Measurements from ENCODE around the gene PTMS. TPM values are rescaled to one million over a fixed set of nuclear protein-coding genes. Genes with fewer than 3 reads are reported as not detected.
"Not testable (repeated sequence)": the region's sequence is repeated elsewhere in the genome, so short reads cannot be mapped to it uniquely, and the experiment has no call there.

Gene PTMS
- total and polyA plus RNA-seq, 7 donors: 65.4 to 104 (median 82.6) TPM

- ATAC-seq (no peak), DNase-seq (no peak)
- Histone ChIP-seq H3K4me1 (peaks cover 4% of the 10 kb centered on the region), H3K4me3 (no peak overlapping the region), H3K27me3 (ENCODE audit: insufficient read depth in 3 of 3, low read length in 2 of 3) (no peaks in the 10 kb centered on the region), H3K9me3 (no peaks in the 10 kb centered on the region), H3K27ac (no peak overlapping the region), H3K36me3 (ENCODE audit: insufficient read depth in 1 of 2, low read depth in 1 of 2) (peaks cover 15 to 68% of the 10 kb centered on the region in 2 donors)
- WGBS, 3 donors: 92 to 94% (median 93%) methylated on average over 8 of the region's 8 CpGs
- no peak for TF ChIP-seq CTCF (IDR thresholded peaks at IDR 0.05)
- intact Hi-C loops (cut with DNase I): no loop called here
Measured at GRCh38 chr12:6730169-6730568, 36.0 kb upstream of the PTMS start.

GRCh38 chr12:6734506-6735387, 31.4 kb upstream of the PTMS start:
- TF ChIP-seq CTCF (IDR thresholded peaks at IDR 0.05): no peak
- H3K27ac ChIP-seq: peak overlapping the region; percentile 84

GRCh38 chr12:6735448-6736191, 30.5 kb upstream of the PTMS start:
- TF ChIP-seq CTCF (IDR thresholded peaks at IDR 0.05): peak; percentile 79
- H3K27me3 ChIP-seq (ENCODE audit: insufficient read depth in 3 of 3, low read length in 2 of 3): no peaks in the 10 kb centered on the region
- WGBS, 3 donors: 28 to 40% (median 32%) methylated on average over 8 of the region's 8 CpGs
- ATAC-seq (peak; percentile 93 to 98 (median 96)), DNase-seq (peak; percentile 61 to 83)
- peaks cover 12% of the 10 kb centered on the region for H3K4me1 ChIP-seq
- peaks cover 8 to 27% of the 10 kb centered on the region in 2 donors for H3K36me3 ChIP-seq (ENCODE audit: insufficient read depth in 1 of 2, low read depth in 1 of 2)
- peak overlapping the region; percentile 84 for H3K27ac ChIP-seq
- H3K4me3 ChIP-seq: peak overlapping the region; percentile 30
- intact Hi-C loops (cut with DNase I): loop anchor here (2.0 to 5.0 kb wide), 3 partner anchors 42 to 91 kb away; no protein-coding TSS in a partner anchor
- H3K9me3 ChIP-seq: no peaks in the 10 kb centered on the region

More at GRCh38 chr12:6734506-6735387, 31.4 kb upstream of the PTMS start:
- WGBS, 3 donors: 49 to 65% (median 50%) methylated on average over 10 of the region's 10 CpGs
- ATAC-seq (no peak), DNase-seq (no peak)
- no peak overlapping the region for H3K4me3 ChIP-seq
- peaks cover 15 to 36% of the 10 kb centered on the region in 2 donors for H3K36me3 ChIP-seq (ENCODE audit: insufficient read depth in 1 of 2, low read depth in 1 of 2)
- no peaks in the 10 kb centered on the region for H3K27me3 ChIP-seq (ENCODE audit: insufficient read depth in 3 of 3, low read length in 2 of 3)
- H3K9me3 ChIP-seq: no peaks in the 10 kb centered on the region
- intact Hi-C loops (cut with DNase I): loop anchor here (2.0 to 5.0 kb wide), 3 partner anchors 43 to 92 kb away; no protein-coding TSS in a partner anchor
- peaks cover 12% of the 10 kb centered on the region for H3K4me1 ChIP-seq

GRCh38 chr12:6736754-6737153, 29.4 kb upstream of the PTMS start:
- TF ChIP-seq CTCF (IDR thresholded peaks at IDR 0.05): no peak
- no peaks in the 10 kb centered on the region for H3K9me3 ChIP-seq
- 91 to 97% (median 93%) methylated on average over 5 of the region's 5 CpGs for WGBS, 3 donors
- no peak overlapping the region for H3K4me3 ChIP-seq
- peaks cover 5 to 16% of the 10 kb centered on the region in 2 donors for H3K36me3 ChIP-seq (ENCODE audit: insufficient read depth in 1 of 2, low read depth in 1 of 2)
- H3K27me3 ChIP-seq (ENCODE audit: insufficient read depth in 3 of 3, low read length in 2 of 3): no peaks in the 10 kb centered on the region
- peaks cover 12% of the 10 kb centered on the region for H3K4me1 ChIP-seq
- intact Hi-C loops (cut with DNase I): loop anchor here in 1 of 2 donors (5.0 kb wide), 1 partner anchor 41 kb away; no protein-coding TSS in a partner anchor
- ATAC-seq (no peak), DNase-seq (no peak)
- peak overlapping the region; percentile 84 for H3K27ac ChIP-seq

GRCh38 chr12:6742080-6742479, 24.1 kb upstream of the PTMS start:
- H3K4me3 ChIP-seq; H3K4me1 ChIP-seq; intact Hi-C loops (cut with DNase I); DNase-seq; H3K27me3 ChIP-seq (ENCODE audit: insufficient read depth in 3 of 3, low read length in 2 of 3); ATAC-seq; H3K9me3 ChIP-seq; H3K27ac ChIP-seq: not testable (repeated sequence)
- WGBS, 3 donors: 74 to 76% (median 74%) methylated on average over 9 to 12 of the region's 12 CpGs
- H3K36me3 ChIP-seq (ENCODE audit: insufficient read depth in 1 of 2, low read depth in 1 of 2): peaks cover 0 to 12% of the 10 kb centered on the region in 2 donors

Measured in psoas muscle (tissue), 8 donors.